Glutamatergic neuron (in vitro differentiated cells): Measurements from ENCODE around the gene NAGPA. TPM values are rescaled to one million over a fixed set of nuclear protein-coding genes. Genes with fewer than 3 reads are reported as not detected.
"Not testable (repeated sequence)": the region's sequence is repeated elsewhere in the genome, so short reads cannot be mapped to it uniquely, and the experiment has no call there.

Experiments used
- DNase-seq: peaks from one replicate; pipeline ENCODE4 v3.0.0; 2022
- H3K27ac Mint-ChIP-seq: one replicate; pipeline ENCODE4 v1.8.0; 2020; ENCODE audit warnings: mild to moderate bottlenecking, mixed read lengths, inconsistent platforms; ENCODE audit not compliant: unreplicated experiment
- H3K27me3 Mint-ChIP-seq: one replicate; pipeline ENCODE4 v1.8.0; 2020; ENCODE audit warnings: mild to moderate bottlenecking, moderate library complexity, mixed read lengths, inconsistent platforms; ENCODE audit not compliant: unreplicated experiment
- H3K36me3 Mint-ChIP-seq: one replicate; pipeline ENCODE4 v1.8.0; 2020; ENCODE audit warnings: mild to moderate bottlenecking, mixed read lengths, inconsistent platforms; ENCODE audit not compliant: unreplicated experiment
- H3K4me1 Mint-ChIP-seq: one replicate; pipeline ENCODE4 v1.8.0; 2020; ENCODE audit warnings: mild to moderate bottlenecking, low read depth, mixed read lengths, inconsistent platforms; ENCODE audit not compliant: unreplicated experiment
- H3K4me3 Mint-ChIP-seq: one replicate; pipeline ENCODE4 v1.8.0; 2020; ENCODE audit warnings: mild to moderate bottlenecking, mixed read lengths, inconsistent platforms; ENCODE audit not compliant: unreplicated experiment
- H3K9me3 Mint-ChIP-seq: one replicate; pipeline ENCODE4 v1.8.0; 2020; ENCODE audit warnings: mild to moderate bottlenecking, moderate library complexity, mixed read lengths, inconsistent platforms; ENCODE audit not compliant: unreplicated experiment
- CTCF ChIP-seq: fragments of 200-600 bp; sonication (generic); IDR thresholded peaks from one replicate; pipeline ENCODE4 v1.5.0; 2021; ENCODE audit not compliant: partially characterized antibody, unreplicated experiment
- total RNA-seq: library from RNA; stranded (reverse); fragmentation: NEBNext Ultra II Directional; extraction: Animal tissue kit (Norgen Biotek cat#: 25700); gene quantifications from one replicate; pipeline ENCODE4 v1.2.1, GENCODE V29; 2021; ENCODE audit not compliant: unreplicated experiment

NAGPA gene
- total RNA-seq, 1 donor from 2014 or later, result 9.7 TPM

- Mint-ChIP-seq H3K27ac (no peak overlapping the region), H3K27me3 (peaks cover 6% of the 10 kb centered on the region), H3K4me3 (no peak overlapping the region), H3K4me1 (no peaks in the 10 kb centered on the region), H3K9me3 (no peaks in the 10 kb centered on the region), H3K36me3 (no peaks in the 10 kb centered on the region)
- DNase-seq, result no peak
- TF ChIP-seq CTCF, result no peak
Observed at GRCh38 chr16:5046914-5047313, 13.2 kb upstream of the NAGPA start.

- Mint-ChIP-seq H3K9me3 (no peaks in the 10 kb centered on the region), H3K27me3 (peaks cover 6% of the 10 kb centered on the region), H3K4me1 (no peaks in the 10 kb centered on the region), H3K36me3 (no peaks in the 10 kb centered on the region), H3K4me3 (no peak overlapping the region), H3K27ac (no peak overlapping the region)
- no peak for TF ChIP-seq CTCF
- DNase-seq, result no peak
Observed at GRCh38 chr16:5045499-5046115, 11.9 kb upstream of the NAGPA start.

- H3K27me3 Mint-ChIP-seq, H3K4me3 Mint-ChIP-seq, H3K27ac Mint-ChIP-seq, H3K36me3 Mint-ChIP-seq, H3K4me1 Mint-ChIP-seq, DNase-seq, H3K9me3 Mint-ChIP-seq: not testable (repeated sequence)
Observed at GRCh38 chr16:5044581-5044980, 10.8 kb upstream of the NAGPA start.

GRCh38 chr16:5044011-5044540 is 10.3 kb upstream of the NAGPA start:
- H3K27ac Mint-ChIP-seq, result no peak overlapping the region
- DNase-seq, result no peak

GRCh38 chr16:5042574-5043171 is 8.9 kb upstream of the NAGPA start:
- H3K36me3 Mint-ChIP-seq, result no peaks in the 10 kb centered on the region
- no peaks in the 10 kb centered on the region for H3K9me3 Mint-ChIP-seq
- H3K4me1 Mint-ChIP-seq, result no peaks in the 10 kb centered on the region
- H3K27ac Mint-ChIP-seq, result no peak overlapping the region
- peaks cover 3% of the 10 kb centered on the region for H3K27me3 Mint-ChIP-seq
- no peak for TF ChIP-seq CTCF
- H3K4me3 Mint-ChIP-seq, result no peak overlapping the region
- DNase-seq, result no peak

More at GRCh38 chr16:5044011-5044540, 10.3 kb upstream of the NAGPA start:
- Mint-ChIP-seq H3K4me3 (no peak overlapping the region), H3K27me3 (peaks cover 2% of the 10 kb centered on the region), H3K4me1 (no peaks in the 10 kb centered on the region), H3K9me3 (no peaks in the 10 kb centered on the region), H3K36me3 (no peaks in the 10 kb centered on the region)
- TF ChIP-seq CTCF, result no peak
